Stimulated activated CD4-positive, alpha-beta T cell treated with anti-CD3 and anti-CD28 coated beads, Interleukin-1b, Interleukin-23, amount 100 ng/mL, for 4 hours (primary cell): ENCODE results near the gene HDAC4.

ENCODE experiments used
- DNase-seq, 2 donors: peaks; one replicate each; pipeline ENCODE4 v3.0.0-alpha.2; 2020; ENCODE audit warnings: low read depth in 2 of 2

The HDAC4 gene

DNA sequence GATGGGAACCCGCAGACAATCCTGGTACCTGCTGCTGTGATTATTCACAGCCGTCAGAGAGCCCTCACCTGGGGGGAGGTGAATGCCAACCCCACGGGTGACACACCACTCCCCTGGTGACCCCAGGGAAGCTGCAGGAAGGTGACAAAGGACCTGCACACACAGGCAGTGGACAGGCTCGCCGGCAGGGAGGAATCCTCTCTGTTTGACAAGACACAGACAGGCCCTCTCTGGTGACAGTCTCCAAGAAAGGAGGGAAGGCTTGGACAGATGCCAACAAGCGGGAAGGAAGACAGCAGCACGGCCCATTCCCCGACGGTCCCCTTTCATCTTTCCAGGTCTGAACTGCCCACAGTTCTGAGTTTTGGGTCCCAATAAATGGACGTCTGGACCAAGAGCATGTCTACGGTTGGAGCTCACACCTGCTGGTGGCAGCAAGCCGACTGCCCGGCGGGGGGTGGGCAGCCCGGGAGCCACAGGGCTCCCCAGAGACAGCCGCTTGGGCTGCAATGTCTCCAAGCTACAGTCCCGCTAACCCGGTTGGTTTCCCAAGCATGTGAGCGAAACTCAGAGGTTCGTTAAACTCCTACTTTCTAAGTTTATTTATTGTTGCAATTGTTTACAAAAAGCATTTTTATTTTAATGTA, 31.8 kb downstream of the HDAC4 start:
- DNase-seq: no peak

- no peak for DNase-seq
Observed at GRCh38 chr2:239368321-239368720, 32.5 kb downstream of the HDAC4 start.

- DNase-seq: no peak
Observed at GRCh38 chr2:239366740-239367139, 34.1 kb downstream of the HDAC4 start.

DNA sequence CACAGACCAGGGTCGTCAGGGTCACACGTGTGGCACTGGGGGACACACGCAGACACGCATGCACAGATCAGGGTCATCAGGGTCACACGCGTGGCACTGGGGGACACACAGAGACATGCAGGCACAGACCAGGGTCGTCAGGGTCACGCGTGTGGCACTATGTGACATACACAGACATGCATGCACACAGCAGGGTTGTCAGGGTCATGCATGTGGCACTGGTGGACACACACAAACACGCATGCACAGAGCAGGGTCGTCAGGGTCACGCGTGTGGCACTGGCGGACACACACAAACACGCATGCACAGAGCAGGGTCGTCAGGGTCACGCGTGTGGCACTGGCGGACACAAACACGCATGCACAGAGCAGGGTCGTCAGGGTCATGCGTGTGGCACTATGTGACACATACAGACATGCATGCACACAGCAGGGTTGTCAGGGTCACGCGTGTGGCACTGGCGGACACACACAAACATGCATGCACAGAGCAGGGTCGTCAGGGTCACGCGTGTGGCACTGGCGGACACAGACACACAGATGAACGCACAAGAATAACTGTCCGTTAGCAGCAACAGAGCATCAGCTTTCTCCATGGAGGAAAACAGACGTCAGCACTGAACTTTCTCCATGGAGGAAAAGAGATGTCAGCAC, 34.9 kb downstream of the HDAC4 start:
- no peak for DNase-seq

DNA sequence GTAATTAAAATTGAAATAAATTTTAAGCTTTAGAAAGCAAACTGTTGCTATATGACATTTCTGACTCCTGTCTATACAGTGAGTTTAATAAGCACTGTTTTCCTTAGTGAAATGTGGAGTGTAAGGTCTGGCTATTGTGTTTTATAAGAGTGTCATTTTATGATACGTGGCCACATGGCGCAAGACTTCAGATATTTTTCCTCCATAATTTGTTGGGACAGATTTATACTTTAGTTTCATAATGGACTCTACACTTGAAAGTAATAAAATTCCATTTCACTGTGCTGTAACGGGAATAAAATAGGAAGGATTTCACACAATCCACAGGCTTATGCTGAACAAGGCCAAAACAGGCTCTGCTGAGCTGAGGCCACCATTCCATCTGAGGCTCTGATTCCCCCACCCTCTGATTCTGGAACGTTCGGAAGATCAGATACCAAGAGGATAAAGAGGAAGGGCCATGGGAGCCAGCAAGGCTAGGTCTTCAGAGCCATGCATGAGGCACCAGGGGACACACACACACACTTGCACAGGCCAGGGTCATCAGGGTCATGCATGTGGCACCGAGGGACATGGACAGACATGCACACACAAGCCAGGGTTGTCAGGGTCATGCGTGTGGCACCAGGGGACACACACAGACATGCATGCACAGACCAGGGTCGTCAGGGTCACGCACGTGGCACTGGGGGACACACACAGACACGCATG, 35.6 kb downstream of the HDAC4 start:
- no peak for DNase-seq

- DNase-seq: no peak
Observed at GRCh38 chr2:239363946-239364637, 36.7 kb downstream of the HDAC4 start.

- DNase-seq: no peak
Observed at GRCh38 chr2:239362507-239362906, 38.3 kb downstream of the HDAC4 start.

DNA sequence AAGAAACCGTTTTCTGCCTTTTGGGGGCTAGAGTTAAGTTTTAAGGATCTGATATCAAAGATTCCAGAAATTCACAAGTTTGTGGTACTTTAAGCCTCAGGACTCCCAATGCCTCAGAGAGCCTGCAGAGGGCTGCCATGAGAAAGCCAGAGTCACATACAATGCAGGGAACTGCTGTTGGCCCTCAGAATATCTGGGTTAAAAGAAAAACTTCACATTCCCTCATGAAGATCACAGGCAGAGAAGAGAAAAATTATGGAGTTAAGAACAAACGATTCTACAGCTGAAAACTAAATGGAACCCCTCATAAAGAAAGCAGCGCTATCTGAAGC, 39.5 kb downstream of the HDAC4 start:
- no peak for DNase-seq

- no peak for DNase-seq
Observed at GRCh38 chr2:239360421-239361310, 40.2 kb downstream of the HDAC4 start.

GRCh38 chr2:239360008-239360407, 40.8 kb downstream of the HDAC4 start:
- no peak for DNase-seq

GRCh38 chr2:239359196-239359912, 41.5 kb downstream of the HDAC4 start:
- DNase-seq: no peak

GRCh38 chr2:239358062-239358754, 42.6 kb downstream of the HDAC4 start:
- no peak for DNase-seq

- DNase-seq: no peak
Observed at GRCh38 chr2:239355724-239356123, 45.1 kb downstream of the HDAC4 start.

- DNase-seq: no peak
Observed at GRCh38 chr2:239355139-239355538, 45.7 kb downstream of the HDAC4 start.

DNA sequence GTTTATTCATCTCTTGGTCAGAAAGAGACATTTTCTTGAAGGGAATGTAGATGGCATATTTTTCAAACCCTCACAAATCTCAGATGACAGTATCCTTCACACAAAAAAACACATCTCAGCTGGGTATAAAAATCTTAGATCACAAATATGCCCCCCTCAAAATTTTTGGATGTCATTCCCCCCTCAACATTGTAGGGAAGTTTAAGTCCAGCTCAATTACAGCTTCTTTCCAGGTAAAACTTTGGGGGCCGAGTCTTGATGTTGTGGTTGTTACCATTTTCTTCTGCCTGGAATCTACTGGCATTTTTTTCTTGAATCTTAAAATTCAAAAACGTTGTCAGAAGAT, 46.1 kb downstream of the HDAC4 start:
- no peak for DNase-seq

GRCh38 chr2:239354132-239354790, 46.6 kb downstream of the HDAC4 start:
- DNase-seq: no peak

GRCh38 chr2:239353692-239354091, 47.1 kb downstream of the HDAC4 start:
- DNase-seq: no peak

- no peak for DNase-seq
Observed at GRCh38 chr2:239351687-239352086, 49.1 kb downstream of the HDAC4 start.

GRCh38 chr2:239349453-239350135, 51.2 kb downstream of the HDAC4 start:
- DNase-seq: no peak
